Liver (tissue), 9 donors: Measurements from ENCODE around the gene PPP2R3A. TPM values are rescaled to one million over a fixed set of nuclear protein-coding genes. Genes with fewer than 3 reads are reported as not detected.

ENCODE experiments used
- DNase-seq: peaks from one replicate; pipeline ENCODE4 v3.0.0-alpha.2; 2017; ENCODE audit warnings: low spot score
- H3K27ac ChIP-seq, 2 donors: one replicate each; pipeline ENCODE4 v1.7.0; 2013; ENCODE audit warnings: inconsistent platforms in 2 of 2, low read length in 2 of 2, control low read depth in 1 of 2, low read depth in 1 of 2, mild to moderate bottlenecking in 1 of 2
- H3K27me3 ChIP-seq, 4 donors: one replicate each; pipeline versions ENCODE4 v1.6.1 to v1.7.0; 2013; ENCODE audit warnings: low read length in 3 of 4, inconsistent platforms in 1 of 4, mild to moderate bottlenecking in 1 of 4, moderate library complexity in 1 of 4; ENCODE audit not compliant: control insufficient read depth in 4 of 4, insufficient read depth in 4 of 4
- H3K36me3 ChIP-seq, 4 donors: one replicate each; pipeline versions ENCODE4 v1.6.1 to v1.7.0; 2013; ENCODE audit warnings: low read length in 3 of 4, mild to moderate bottlenecking in 3 of 4, low read depth in 1 of 4, moderate library complexity in 1 of 4; ENCODE audit not compliant: control insufficient read depth in 4 of 4, insufficient read depth in 3 of 4
- H3K4me1 ChIP-seq, 4 donors: one replicate each; pipeline versions ENCODE4 v1.6.1 to v1.7.0; 2013; ENCODE audit warnings: low read length in 3 of 4, mild to moderate bottlenecking in 3 of 4, moderate library complexity in 1 of 4; ENCODE audit not compliant: control insufficient read depth in 4 of 4, insufficient read depth in 4 of 4
- H3K4me3 ChIP-seq, 3 donors: one replicate each; pipeline versions ENCODE4 v1.6.1 to v1.7.0; 2013; ENCODE audit warnings: low read length in 3 of 3, control low read depth in 1 of 3, low read depth in 1 of 3, mild to moderate bottlenecking in 1 of 3
- H3K9ac ChIP-seq, 2 donors: one replicate each; pipeline ENCODE4 v1.7.0; 2013; ENCODE audit warnings: low read length in 2 of 2, mild to moderate bottlenecking in 2 of 2, moderate library complexity in 2 of 2, control low read depth in 1 of 2, low read depth in 1 of 2
- H3K9me3 ChIP-seq, 4 donors: one replicate each; pipeline versions ENCODE4 v1.6.1 to v1.7.0; 2013; ENCODE audit warnings: low read length in 3 of 4; ENCODE audit not compliant: control insufficient read depth in 4 of 4
- EGR1 ChIP-seq, 2 donors: IDR thresholded peaks; 2 replicates each; pipeline ENCODE4 v1.6.1; 2016 to 2018; ENCODE audit warnings: antibody characterized with exemption in 2 of 2, low read depth in 2 of 2
- FOXA1 ChIP-seq: IDR thresholded peaks from 2 replicates; pipeline ENCODE4 v1.6.1; 2016; ENCODE audit warnings: antibody characterized with exemption
- FOXA2 ChIP-seq: IDR thresholded peaks from 2 replicates; pipeline ENCODE4 v1.6.1; 2016; ENCODE audit warnings: antibody characterized with exemption
- GABPA ChIP-seq, 2 donors: IDR thresholded peaks in 1 of 2; conservative IDR thresholded peaks in 1 of 2; 2 replicates each; pipeline ENCODE4 v1.6.1; 2016; ENCODE audit warnings: antibody characterized with exemption in 2 of 2, mild to moderate bottlenecking in 1 of 2, moderate library complexity in 1 of 2
- HNF4A ChIP-seq, 2 donors: conservative IDR thresholded peaks; 2 replicates each; pipeline ENCODE4 v1.6.1; 2016; ENCODE audit warnings: antibody characterized with exemption in 2 of 2, mild to moderate bottlenecking in 2 of 2
- MAX ChIP-seq: IDR thresholded peaks from 2 replicates; pipeline ENCODE4 v1.6.1; 2016; ENCODE audit warnings: antibody characterized with exemption
- NR2F2 ChIP-seq: IDR thresholded peaks from 2 replicates; pipeline ENCODE4 v1.6.1; 2016; ENCODE audit warnings: antibody characterized with exemption
- RAD21 ChIP-seq, 2 donors: IDR thresholded peaks; 2 replicates each; pipeline ENCODE4 v1.6.1; 2016; ENCODE audit warnings: antibody characterized with exemption in 2 of 2, mild to moderate bottlenecking in 2 of 2
- RXRA ChIP-seq, 2 donors: IDR thresholded peaks; 2 replicates each; pipeline ENCODE4 v1.6.1; 2017 to 2018; ENCODE audit warnings: antibody characterized with exemption in 2 of 2, mild to moderate bottlenecking in 1 of 2
- SP1 ChIP-seq: IDR thresholded peaks from 2 replicates; pipeline ENCODE4 v1.6.1; 2018; ENCODE audit warnings: antibody characterized with exemption, mild to moderate bottlenecking
- TAF1 ChIP-seq: conservative IDR thresholded peaks from 2 replicates; pipeline ENCODE4 v1.6.1; 2016; ENCODE audit warnings: antibody characterized with exemption, mild to moderate bottlenecking
- WGBS: extraction: QIAGEN DNeasy Blood & Tissue Kit; methylation state at CpG from one replicate; pipeline ENCODE4 v1.1.7; 2013; 5-methylcytosine and 5-hydroxymethylcytosine counted together
- polyA plus RNA-seq, 2 donors: library from polyadenylated mRNA; stranded (reverse) in 1 of 2; unstranded in 1 of 2; fragments of 200-250 nt in 1 of 2; fragments of >200 nt in 1 of 2; fragmentation: Nextera tagmentation in 1 of 2; extraction: Ambion mirVana in 1 of 2; gene quantifications; one replicate each; pipeline versions ENCODE4 v1.2.1 to v1.2.3, GENCODE V29; 2013 to 2015
- total RNA-seq, 2 donors: library from RNA; depleted of rRNA; stranded (reverse); fragments of >200 nt; gene quantifications; one replicate each; pipeline ENCODE4 v1.2.3, GENCODE V29; 2014
- TF ChIP-seq, protein P1 (sequence below): fragments of 150-350 bp; IDR thresholded peaks from 2 replicates; pipeline ENCODE4 v1.5.1; 2017; ENCODE audit warnings: improper control_type of control experiment, low read depth, low read length; ENCODE audit not compliant: missing input control
- TF ChIP-seq, protein P2 (sequence below): IDR thresholded peaks from 2 replicates; pipeline ENCODE4 v1.6.1; 2016; ENCODE audit warnings: antibody characterized with exemption
- TF ChIP-seq, protein P3 (sequence below): IDR thresholded peaks from 2 replicates; pipeline ENCODE4 v1.6.1; 2016; ENCODE audit warnings: antibody characterized with exemption
- donor health status: healthy.
- donor health status: healthy.
- donor health status: healthy.
- donor health status: healthy.
- donor health status: healthy.

The PPP2R3A gene
- total and polyA plus RNA-seq, 4 donors: 0.54 to 3.3 (median 1.6) TPM

GRCh38 chr3:136151219-136151618 is 185.7 kb downstream of the PPP2R3A start:
- TF ChIP-seq EGR1 (IDR thresholded peaks at IDR 0.05; ENCODE audit: low read depth in 2 of 2): no peak
- TF ChIP-seq HNF4A (conservative IDR thresholded peaks at IDR 0.05): no peak
- no peak overlapping the region for H3K9ac ChIP-seq
- H3K9me3 ChIP-seq: no peaks in the 10 kb centered on the region
- peaks cover 0 to 11% (median 6%) of the 10 kb centered on the region in 4 donors for H3K4me1 ChIP-seq
- no peaks in the 10 kb centered on the region for H3K27me3 ChIP-seq
- DNase-seq: no peak
- no peak overlapping the region for H3K27ac ChIP-seq
- H3K4me3 ChIP-seq: no peak overlapping the region
- peaks cover 0 to 15% (median 10%) of the 10 kb centered on the region in 4 donors for H3K36me3 ChIP-seq
- 90% methylated on average over 10 of the region's 10 CpGs for WGBS

- TF ChIP-seq RAD21 (IDR thresholded peaks at IDR 0.05): no peak
- TF ChIP-seq, protein P1, sequence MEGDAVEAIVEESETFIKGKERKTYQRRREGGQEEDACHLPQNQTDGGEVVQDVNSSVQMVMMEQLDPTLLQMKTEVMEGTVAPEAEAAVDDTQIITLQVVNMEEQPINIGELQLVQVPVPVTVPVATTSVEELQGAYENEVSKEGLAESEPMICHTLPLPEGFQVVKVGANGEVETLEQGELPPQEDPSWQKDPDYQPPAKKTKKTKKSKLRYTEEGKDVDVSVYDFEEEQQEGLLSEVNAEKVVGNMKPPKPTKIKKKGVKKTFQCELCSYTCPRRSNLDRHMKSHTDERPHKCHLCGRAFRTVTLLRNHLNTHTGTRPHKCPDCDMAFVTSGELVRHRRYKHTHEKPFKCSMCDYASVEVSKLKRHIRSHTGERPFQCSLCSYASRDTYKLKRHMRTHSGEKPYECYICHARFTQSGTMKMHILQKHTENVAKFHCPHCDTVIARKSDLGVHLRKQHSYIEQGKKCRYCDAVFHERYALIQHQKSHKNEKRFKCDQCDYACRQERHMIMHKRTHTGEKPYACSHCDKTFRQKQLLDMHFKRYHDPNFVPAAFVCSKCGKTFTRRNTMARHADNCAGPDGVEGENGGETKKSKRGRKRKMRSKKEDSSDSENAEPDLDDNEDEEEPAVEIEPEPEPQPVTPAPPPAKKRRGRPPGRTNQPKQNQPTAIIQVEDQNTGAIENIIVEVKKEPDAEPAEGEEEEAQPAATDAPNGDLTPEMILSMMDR: no peak
- TF ChIP-seq FOXA1: no peak
- TF ChIP-seq FOXA2: no peak
- TF ChIP-seq SP1: no peak
- TF ChIP-seq, protein P2, sequence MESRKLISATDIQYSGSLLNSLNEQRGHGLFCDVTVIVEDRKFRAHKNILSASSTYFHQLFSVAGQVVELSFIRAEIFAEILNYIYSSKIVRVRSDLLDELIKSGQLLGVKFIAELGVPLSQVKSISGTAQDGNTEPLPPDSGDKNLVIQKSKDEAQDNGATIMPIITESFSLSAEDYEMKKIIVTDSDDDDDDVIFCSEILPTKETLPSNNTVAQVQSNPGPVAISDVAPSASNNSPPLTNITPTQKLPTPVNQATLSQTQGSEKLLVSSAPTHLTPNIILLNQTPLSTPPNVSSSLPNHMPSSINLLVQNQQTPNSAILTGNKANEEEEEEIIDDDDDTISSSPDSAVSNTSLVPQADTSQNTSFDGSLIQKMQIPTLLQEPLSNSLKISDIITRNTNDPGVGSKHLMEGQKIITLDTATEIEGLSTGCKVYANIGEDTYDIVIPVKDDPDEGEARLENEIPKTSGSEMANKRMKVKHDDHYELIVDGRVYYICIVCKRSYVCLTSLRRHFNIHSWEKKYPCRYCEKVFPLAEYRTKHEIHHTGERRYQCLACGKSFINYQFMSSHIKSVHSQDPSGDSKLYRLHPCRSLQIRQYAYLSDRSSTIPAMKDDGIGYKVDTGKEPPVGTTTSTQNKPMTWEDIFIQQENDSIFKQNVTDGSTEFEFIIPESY: no peak
- TF ChIP-seq RXRA (IDR thresholded peaks at IDR 0.05): no peak
- no peak for TF ChIP-seq NR2F2
- no peak for TF ChIP-seq TAF1
- TF ChIP-seq HNF4A (conservative IDR thresholded peaks at IDR 0.05): no peak
- no peak for TF ChIP-seq MAX
- no peak for TF ChIP-seq GABPA (IDR thresholded peaks at IDR 0.05 in 1 of 2, conservative IDR thresholded peaks at IDR 0.05 in 1 of 2)
- TF ChIP-seq, protein P3, sequence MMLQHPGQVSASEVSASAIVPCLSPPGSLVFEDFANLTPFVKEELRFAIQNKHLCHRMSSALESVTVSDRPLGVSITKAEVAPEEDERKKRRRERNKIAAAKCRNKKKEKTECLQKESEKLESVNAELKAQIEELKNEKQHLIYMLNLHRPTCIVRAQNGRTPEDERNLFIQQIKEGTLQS: no peak
- H3K27me3 ChIP-seq: no peaks in the 10 kb centered on the region
- no peak overlapping the region for H3K27ac ChIP-seq
- H3K9me3 ChIP-seq: no peaks in the 10 kb centered on the region
- no peak overlapping the region for H3K9ac ChIP-seq
- H3K4me1 ChIP-seq: peaks cover 0 to 11% (median 7%) of the 10 kb centered on the region in 4 donors
- peaks cover 0 to 15% (median 10%) of the 10 kb centered on the region in 4 donors for H3K36me3 ChIP-seq
- no peak for DNase-seq
- no peak overlapping the region for H3K4me3 ChIP-seq
- 88% methylated on average over 4 of the region's 4 CpGs for WGBS
These were observed 186.8 kb downstream of the PPP2R3A start for GRCh38 chr3:136152176-136152843.

DNA sequence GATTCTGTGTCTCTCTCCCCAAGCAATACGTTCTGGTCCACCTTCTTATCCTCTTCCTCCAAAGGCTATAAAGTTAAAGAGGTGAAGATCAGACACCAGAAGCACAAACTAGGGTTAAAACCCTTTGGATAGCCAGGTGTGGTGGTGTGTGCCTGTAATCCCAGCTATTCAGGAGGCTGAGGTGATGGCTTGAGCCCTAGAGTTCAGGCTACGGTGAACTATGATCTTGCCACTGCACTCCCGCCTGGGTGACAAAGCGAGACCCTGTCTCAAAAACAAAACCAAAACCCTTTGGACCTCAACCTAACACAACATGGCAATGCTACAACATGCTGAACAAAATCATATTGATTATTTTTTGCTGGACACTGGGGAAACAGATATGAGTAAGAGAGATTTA is 187.4 kb downstream of the PPP2R3A start:
- Histone ChIP-seq H3K36me3 (peaks cover 0 to 15% (median 10%) of the 10 kb centered on the region in 4 donors), H3K4me1 (peaks cover 0 to 11% (median 7%) of the 10 kb centered on the region in 4 donors), H3K4me3 (no peak overlapping the region), H3K27ac (no peak overlapping the region), H3K27me3 (no peaks in the 10 kb centered on the region), H3K9ac (no peak overlapping the region), H3K9me3 (no peaks in the 10 kb centered on the region)
- TF ChIP-seq HNF4A (conservative IDR thresholded peaks at IDR 0.05): peak; percentile 10 to 23
- TF ChIP-seq, protein P2: no peak
- WGBS: 91% methylated on average over 4 of the region's 4 CpGs
- DNase-seq: no peak
